Measurements from ENCODE around the gene KRT14.
"Not testable (repeated sequence)": the region's sequence is repeated elsewhere in the genome, so short reads cannot be mapped to it uniquely, and the experiment has no call there.

The KRT14 gene

GRCh38 chr17:41622340-41623183 lies 35.9 kb upstream of the KRT14 start:
- not testable (repeated sequence) for DNase-seq

GRCh38 chr17:41621916-41622315 lies 35.2 kb upstream of the KRT14 start:
- no peak for DNase-seq

DNA sequence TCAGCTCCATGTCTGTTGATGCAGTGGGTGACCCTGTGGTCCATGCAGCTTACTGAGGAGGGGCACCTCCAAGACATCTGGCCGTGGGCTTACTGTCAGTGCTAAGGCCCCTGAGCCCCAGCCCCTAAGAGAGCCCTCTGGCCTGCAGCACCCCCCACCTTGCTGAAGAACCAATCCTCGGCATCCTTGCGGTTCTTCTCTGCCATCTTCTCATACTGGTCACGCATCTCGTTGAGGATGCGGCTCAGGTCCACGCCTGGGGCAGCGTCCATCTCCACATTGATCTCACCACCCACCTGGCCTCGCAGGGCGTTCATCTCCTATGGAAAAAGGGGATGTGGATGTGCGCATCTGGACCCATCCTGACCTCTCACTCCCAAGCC lies 34.7 kb upstream of the KRT14 start:
- DNase-seq: not testable (repeated sequence)

- DNase-seq: no peak
Measured at GRCh38 chr17:41620583-41621434, 34.1 kb upstream of the KRT14 start.

GRCh38 chr17:41619927-41620582 lies 33.4 kb upstream of the KRT14 start:
- not testable (repeated sequence) for DNase-seq

GRCh38 chr17:41619036-41619926 lies 32.6 kb upstream of the KRT14 start:
- no peak for DNase-seq

DNA sequence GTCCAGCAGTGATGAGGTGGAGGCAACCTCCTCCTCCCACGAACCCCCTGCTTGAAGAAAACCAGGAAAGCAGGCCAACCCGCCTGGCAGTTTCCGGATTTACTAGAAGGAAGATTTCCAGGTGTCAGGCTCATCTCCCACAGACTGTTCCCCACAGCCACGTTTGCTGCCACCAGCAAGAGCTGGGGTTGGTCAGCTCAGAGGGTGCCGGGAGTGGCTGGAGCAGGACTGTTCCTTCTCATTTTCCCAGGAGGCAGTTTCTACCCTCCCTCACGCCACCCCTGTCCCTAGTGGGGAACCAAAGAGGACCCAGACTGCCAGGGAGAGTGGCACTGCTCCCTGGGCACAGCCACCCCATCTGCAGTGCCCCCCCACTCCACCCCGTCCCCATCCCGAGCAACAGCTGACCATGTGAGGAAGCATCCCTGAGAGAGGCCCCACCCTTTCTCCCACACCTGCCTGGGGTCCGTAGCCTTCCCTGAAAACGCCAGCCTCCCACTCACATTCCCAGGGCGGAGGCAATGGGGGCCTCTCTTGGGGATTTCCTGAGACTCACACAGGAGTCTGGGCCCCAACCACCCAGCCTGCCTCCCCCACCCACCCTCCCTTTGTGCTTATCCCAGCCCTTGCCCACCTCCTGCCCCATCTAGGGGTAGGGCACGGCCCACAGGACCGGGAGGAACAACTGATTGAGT lies 31.8 kb upstream of the KRT14 start:
- no peak for DNase-seq

- DNase-seq: peak; percentile 32
Measured at GRCh38 chr17:41617698-41618097, 31.0 kb upstream of the KRT14 start.

DNA sequence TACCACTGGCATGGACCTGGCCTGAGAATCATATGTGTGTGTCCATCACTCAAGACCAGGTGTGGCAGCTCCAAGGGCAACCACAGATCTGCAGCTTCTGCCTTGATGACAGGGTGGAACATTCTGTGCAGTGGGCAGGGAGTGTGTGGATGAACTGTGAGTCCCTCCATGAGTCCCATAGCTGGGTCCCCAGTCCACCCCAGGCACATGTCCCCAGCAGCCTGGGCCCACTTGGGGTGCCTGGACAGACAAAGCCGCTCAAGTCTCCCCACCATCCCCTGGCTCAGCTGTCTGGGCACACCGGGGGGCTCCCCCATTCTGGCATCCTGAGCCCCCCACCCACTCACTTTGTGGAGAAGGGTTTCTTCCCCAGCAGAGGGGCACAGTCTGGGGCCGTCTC lies 30.4 kb upstream of the KRT14 start:
- no peak for DNase-seq

DNA sequence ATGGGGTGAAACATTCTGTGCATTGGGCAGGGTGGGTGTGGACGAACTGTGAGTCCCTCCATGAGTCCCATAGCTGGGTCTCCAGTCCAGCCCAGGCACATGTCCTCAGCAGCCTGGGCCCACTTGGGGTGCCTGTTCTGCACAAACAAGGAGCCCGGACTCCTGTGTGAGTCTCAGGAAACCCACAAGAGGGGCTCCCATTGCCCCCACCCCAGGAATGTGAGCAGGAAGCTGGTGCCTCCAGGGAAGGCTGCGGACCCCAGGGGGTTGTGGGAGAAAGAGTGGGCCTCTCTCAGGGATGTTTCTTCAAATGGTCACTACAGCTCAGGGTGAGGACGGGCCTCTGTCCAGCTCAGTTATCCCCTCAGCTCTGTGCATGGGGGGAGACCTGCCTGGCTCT lies 29.8 kb upstream of the KRT14 start:
- not testable (repeated sequence) for DNase-seq

DNA sequence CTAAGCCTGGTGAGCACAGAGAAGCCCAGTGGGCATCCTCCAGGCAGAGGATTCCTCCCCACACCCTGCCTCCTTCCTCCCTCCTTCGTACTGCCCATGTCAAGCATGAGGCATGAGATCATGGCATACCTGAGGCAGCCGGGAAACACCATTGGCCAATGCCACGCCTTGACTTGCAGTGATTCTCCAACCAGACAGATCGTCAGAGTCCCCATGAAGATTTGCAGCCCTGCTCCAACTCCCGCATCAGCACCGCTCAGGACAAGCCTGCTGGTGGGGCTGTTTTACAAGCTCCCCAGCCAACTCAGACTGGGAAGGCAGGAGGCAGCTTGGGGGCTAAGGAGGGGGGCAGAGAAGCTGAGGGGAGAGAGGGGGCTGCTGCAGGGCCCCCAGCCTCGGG lies 28.8 kb upstream of the KRT14 start:
- peak; percentile 85 for DNase-seq

- DNase-seq: not testable (repeated sequence)
Measured at GRCh38 chr17:41614767-41615166, 28.1 kb upstream of the KRT14 start.

GRCh38 chr17:41614098-41614497 lies 27.4 kb upstream of the KRT14 start:
- no peak for DNase-seq

- DNase-seq: no peak
Measured at GRCh38 chr17:41613277-41614082, 26.8 kb upstream of the KRT14 start.

- DNase-seq: not testable (repeated sequence)
Measured at GRCh38 chr17:41612376-41613160, 25.9 kb upstream of the KRT14 start, which contains the start of gene KRT16. Gene KRT16 (minus strand): TSS chr17:41612767. CDS start chr17:41612688, 79 bp downstream.

- no peak for DNase-seq
Measured at GRCh38 chr17:41610965-41611640, 24.4 kb upstream of the KRT14 start.

DNA sequence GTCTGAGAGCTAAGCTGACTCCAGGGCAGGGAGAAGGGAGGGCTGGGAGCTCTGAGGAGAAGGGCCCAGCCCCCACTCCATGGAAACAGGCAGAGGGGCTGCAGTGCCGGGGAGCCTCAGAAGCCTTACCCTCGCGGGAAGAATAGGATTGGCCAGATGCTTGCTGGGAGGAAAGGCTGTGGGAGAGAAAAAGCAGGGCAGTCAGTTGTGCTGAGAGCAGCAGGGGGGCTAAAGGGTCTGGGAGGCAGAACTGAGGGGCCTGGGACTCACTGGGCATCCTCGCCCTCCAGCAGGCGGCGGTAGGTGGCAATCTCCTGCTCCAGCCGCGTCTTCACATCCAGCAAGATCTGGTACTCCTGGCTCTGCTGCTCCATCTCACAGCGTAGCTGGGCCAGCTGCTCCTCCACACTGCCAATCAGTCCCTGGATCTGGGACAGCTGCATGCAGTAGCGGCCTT lies 23.4 kb upstream of the KRT14 start:
- not testable (repeated sequence) for DNase-seq

GRCh38 chr17:41606930-41607329 lies 20.2 kb upstream of the KRT14 start:
- not testable (repeated sequence) for DNase-seq

DNA sequence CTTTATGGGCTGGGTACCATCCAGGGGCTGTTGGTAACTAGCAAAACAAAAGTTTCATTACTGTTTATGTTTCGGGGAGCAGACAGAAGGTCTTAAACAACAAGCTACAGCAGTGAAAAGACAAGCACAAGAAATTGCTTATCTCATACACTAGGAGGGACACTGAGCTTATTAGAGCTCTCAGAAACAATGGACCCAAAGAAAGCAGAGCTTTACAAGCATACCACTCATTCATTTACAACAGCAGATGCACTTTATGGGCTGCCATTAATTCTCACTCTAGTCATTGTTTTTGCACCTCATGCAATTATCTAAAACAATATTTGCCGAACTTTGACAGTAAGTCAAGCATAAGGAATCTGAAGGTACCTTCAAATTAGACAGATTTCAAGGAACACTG lies 15.8 kb upstream of the KRT14 start:
- DNase-seq: peak; percentile 74
